NCI-H510A (cell line): ENCODE measurements around the gene ZACN.

Experiments
- DNase-seq: peaks from one replicate; lab custom pipeline; 2025; lab: John Stamatoyannopoulos, UW

ZACN gene

GRCh38 chr17:76131692-76132573, 53.0 kb downstream of the ZACN start:
- DNase-seq: peak; percentile 99
